D721Med (cell line): ENCODE data around the gene C18orf32.
"Not testable (repeated sequence)": the region's sequence is repeated elsewhere in the genome, so short reads cannot be mapped to it uniquely, and the experiment has no call there.

ENCODE experiments used
- DNase-seq: peaks from one replicate; pipeline ENCODE4 v3.0.0; 2011; ENCODE audit warnings: low spot score; ENCODE audit not compliant: insufficient read length
- FAIRE-seq: peaks from 2 replicates; lab custom pipeline; 2011; peaks lifted over from hg19 to GRCh38; lab: Jason Lieb, UNC
- TF ChIP-seq, protein P1 (sequence below): IDR thresholded peaks from 2 replicates; pipeline ENCODE4 v1.5.1; 2012; ENCODE audit warnings: mild to moderate bottlenecking, control low read depth; ENCODE audit not compliant: insufficient read depth; ENCODE audit errors: missing control alignments

C18orf32 gene

DNA sequence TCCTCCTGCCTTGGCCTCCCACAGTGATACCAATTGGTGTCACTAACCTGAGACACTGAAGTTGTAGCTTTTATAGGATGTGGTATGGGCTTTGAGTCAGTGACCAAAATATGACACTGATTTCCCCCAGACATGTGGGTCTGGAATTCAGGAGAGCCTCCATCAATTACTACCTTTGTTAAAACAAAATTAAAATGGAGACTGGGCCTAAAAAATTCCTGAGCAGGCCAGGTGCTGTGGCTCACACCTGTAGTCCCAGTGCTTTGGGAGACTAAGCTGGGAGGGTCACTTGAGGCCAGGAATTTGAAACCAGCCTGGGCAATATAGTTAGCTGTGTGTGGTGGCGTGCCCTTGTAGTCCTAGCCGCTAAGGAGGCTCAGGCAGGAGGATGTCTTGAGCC, 37.9 kb upstream of the C18orf32 start:
- TF ChIP-seq, protein P1, sequence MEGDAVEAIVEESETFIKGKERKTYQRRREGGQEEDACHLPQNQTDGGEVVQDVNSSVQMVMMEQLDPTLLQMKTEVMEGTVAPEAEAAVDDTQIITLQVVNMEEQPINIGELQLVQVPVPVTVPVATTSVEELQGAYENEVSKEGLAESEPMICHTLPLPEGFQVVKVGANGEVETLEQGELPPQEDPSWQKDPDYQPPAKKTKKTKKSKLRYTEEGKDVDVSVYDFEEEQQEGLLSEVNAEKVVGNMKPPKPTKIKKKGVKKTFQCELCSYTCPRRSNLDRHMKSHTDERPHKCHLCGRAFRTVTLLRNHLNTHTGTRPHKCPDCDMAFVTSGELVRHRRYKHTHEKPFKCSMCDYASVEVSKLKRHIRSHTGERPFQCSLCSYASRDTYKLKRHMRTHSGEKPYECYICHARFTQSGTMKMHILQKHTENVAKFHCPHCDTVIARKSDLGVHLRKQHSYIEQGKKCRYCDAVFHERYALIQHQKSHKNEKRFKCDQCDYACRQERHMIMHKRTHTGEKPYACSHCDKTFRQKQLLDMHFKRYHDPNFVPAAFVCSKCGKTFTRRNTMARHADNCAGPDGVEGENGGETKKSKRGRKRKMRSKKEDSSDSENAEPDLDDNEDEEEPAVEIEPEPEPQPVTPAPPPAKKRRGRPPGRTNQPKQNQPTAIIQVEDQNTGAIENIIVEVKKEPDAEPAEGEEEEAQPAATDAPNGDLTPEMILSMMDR, result no peak
- FAIRE-seq, result no peak
- no peak for DNase-seq

DNA sequence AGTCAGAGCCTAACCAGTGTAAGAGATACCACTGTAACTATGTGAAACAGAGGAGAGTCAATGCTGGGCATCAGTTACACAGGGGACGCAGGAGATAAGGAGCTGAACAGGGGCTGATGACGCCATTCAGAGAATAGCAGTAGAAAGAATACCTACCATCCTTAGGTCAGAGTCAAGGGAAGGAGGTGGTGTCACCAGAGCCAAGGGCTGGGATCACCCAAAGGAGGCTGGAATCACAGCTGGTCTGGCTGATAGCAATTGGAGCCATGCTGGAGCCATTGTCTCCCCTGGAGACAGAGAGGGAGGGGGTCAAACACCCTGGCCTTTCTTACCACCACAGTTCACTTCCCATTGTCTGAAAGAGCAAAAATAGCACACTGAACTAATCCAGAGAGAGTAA, 37.3 kb upstream of the C18orf32 start:
- TF ChIP-seq, protein P1, result no peak
- DNase-seq (no peak), FAIRE-seq (no peak)

DNA sequence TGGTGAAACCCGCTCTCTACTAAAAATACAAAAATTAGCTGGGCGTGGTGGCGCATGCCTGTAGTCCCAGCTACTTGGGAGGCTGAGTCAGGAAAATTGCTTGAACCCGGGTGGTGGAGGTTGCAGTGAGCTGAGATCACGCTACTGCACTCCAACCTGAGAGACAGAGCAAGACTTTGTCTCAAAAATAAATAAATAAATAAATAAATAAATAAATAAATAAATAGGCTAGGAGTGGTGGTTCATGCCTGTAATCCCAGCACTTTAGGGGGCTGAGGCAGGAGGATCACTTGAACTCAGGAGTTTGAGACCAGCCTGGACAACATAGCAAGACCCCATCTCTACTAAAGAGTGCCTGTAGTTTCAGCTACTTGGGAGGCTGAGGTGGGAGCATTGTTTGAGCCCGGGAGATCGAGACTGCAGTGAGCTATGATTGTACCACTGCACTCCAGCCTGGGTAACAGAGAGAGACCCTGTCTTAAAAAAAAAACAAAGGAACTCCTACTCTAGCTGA, 36.6 kb upstream of the C18orf32 start:
- not testable (repeated sequence) for DNase-seq, FAIRE-seq

DNA sequence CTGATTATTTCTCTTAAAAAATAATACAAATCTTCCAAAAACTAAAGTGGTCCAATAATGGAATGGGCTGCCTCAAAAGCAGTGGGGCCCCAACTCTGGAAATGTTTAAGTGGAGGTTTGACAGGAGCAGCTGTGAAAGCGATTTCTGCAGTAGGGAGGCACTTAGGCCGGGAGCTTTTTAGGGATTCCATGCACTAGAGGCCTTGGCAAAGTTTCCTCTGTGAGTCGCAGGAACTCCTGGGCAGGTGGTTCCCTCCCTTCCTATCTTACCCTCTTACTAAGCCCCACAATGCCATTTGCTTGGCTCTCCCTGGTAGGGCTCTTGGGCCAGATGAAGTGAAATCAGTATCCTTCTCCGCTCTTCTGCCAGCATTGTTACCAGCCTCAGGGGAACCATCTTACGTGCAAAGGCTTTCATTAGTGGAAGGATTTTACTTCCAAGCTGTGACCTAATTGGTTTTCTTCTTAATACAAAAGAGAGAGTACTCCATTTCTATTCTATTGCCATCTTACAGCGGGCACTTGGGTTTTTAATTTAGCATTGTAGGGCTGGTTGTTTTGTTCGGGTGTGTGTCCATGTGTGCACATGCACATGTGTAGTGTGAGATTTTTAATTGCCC, 34.3 kb upstream of the C18orf32 start:
- DNase-seq (no peak), FAIRE-seq (no peak)
- TF ChIP-seq, protein P1, result no peak

GRCh38 chr18:49520661-49521145, 33.7 kb upstream of the C18orf32 start:
- TF ChIP-seq, protein P1, result no peak
- DNase-seq (peak; percentile 39), FAIRE-seq (peak; percentile 98)

DNA sequence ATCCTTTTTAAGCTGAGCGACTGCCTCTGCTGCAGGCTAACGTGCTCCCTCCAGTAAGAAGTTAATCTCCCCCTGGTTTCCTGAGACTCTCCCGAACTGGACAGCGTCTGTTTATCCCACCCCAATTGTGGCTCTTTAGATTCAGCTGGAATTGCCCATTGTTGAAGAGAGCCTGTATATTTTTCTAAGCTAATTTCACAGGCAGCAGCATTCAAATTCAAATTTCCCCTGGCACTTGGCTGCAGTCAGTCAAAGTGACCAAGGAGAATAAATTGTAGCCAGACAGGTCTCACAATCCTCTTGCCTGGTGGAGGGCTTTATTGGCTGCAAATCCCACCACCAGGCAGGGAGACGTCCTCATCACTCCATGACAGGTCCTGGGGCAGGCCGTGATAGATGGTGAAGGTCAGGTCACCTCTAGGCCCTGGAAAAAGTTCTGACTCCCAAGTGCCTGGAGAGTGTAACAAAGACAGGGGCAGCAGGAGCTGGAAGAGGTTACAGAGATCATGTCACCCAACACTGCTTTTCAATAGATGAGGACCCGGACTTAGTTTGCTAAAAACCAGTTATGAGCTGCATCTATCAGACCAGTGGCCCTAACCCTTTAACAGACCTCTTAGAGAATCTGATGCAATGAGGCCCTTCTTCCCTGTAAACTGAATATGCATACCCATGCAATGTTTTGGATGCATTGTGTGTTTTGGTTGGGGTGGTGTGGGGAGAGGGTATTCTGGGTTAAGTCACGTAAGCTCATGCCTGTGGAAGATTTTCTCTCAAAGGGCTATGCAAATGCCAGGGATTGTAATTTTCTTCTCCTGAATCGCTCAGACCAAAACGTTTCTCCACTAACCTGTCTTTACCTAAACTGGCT, 32.3 kb upstream of the C18orf32 start:
- no peak for FAIRE-seq
- no peak for DNase-seq
- TF ChIP-seq, protein P1, result no peak

- TF ChIP-seq, protein P1, result no peak
- FAIRE-seq, result no peak
- DNase-seq, result no peak
Measured at GRCh38 chr18:49517483-49517882, 30.4 kb upstream of the C18orf32 start.
